ENCODE measurements around the gene CSF1R.

GRCh38 chr5:150082374-150082773, 4.0 kb downstream of the CSF1R start:
- TF ChIP-seq, protein P1, sequence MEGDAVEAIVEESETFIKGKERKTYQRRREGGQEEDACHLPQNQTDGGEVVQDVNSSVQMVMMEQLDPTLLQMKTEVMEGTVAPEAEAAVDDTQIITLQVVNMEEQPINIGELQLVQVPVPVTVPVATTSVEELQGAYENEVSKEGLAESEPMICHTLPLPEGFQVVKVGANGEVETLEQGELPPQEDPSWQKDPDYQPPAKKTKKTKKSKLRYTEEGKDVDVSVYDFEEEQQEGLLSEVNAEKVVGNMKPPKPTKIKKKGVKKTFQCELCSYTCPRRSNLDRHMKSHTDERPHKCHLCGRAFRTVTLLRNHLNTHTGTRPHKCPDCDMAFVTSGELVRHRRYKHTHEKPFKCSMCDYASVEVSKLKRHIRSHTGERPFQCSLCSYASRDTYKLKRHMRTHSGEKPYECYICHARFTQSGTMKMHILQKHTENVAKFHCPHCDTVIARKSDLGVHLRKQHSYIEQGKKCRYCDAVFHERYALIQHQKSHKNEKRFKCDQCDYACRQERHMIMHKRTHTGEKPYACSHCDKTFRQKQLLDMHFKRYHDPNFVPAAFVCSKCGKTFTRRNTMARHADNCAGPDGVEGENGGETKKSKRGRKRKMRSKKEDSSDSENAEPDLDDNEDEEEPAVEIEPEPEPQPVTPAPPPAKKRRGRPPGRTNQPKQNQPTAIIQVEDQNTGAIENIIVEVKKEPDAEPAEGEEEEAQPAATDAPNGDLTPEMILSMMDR (optimal IDR thresholded peaks at IDR 0.05 in 1 of 3, IDR thresholded peaks at IDR 0.05 in 1 of 3, conservative IDR thresholded peaks at IDR 0.05 in 1 of 3; ENCODE audit: extremely low read depth in 1 of 3, insufficient read depth in 2 of 3, low read length in 3 of 3): no peak
- no peak for TF ChIP-seq EZH2 (IDR thresholded peaks at IDR 0.05; ENCODE audit: low read length)
